Measurements from ENCODE around the gene MT3.

DNA sequence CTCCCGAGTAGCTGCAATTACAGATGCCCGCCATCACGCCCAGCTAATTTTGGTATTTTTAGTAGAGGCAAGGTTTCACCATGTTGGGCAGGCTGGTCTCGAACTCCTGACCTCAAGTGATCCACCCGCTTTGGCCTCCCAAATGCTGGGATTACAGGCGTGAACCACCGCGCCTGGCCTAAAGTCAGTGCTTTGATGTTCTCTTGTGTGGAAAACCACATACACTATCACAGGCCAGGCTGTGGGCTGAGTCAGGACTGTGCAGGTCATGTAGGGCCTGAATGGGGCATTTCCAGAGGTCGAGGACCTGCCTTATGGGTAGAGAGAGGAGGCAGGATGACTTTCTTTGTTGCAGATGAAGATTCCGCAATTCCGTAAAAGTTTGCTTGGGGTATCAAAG is 5.1 kb upstream of the MT3 start:
- TF ChIP-seq ZNF8 (CRISPR knock-in tag; IDR thresholded peaks at IDR 0.05) (no peak), ARNTL (CRISPR knock-in tag; IDR thresholded peaks at IDR 0.05; ENCODE audit: borderline replicate concordance, low read depth) (no peak)

Data from SK-N-SH treated with all-trans-retinoic acid at 6 μM for 48 hours (cell line).